ENCODE results near the gene SPNS2. TPM values are rescaled to one million over a fixed set of nuclear protein-coding genes. Genes with fewer than 3 reads are reported as not detected.

The SPNS2 gene
- total and polyA plus RNA-seq, 2 of the 8 experiments (the other 6 are each of a cell fraction or from before 2014, with no cell fraction given) = 1.2 to 1.5 TPM

GRCh38 chr17:4478318-4478830 is 20.3 kb upstream of the SPNS2 start:
- Histone ChIP-seq H2AK5ac (ENCODE audit: low read depth, low read length) (no peak overlapping the region), H3K23me2 (ENCODE audit: low read depth, low read length) (no peaks in the 10 kb centered on the region), H2BK20ac (ENCODE audit: low read length) (no peak overlapping the region), H3K23ac (ENCODE audit: insufficient read length) (no peak overlapping the region), H3K4ac (replicated peaks; ENCODE audit: insufficient read length, low read depth, low read length) (no peak overlapping the region), H3K14ac (ENCODE audit: insufficient read length) (no peak overlapping the region), H3K4me3 (ENCODE audit: extremely low read depth in 1 of 4, insufficient read depth in 2 of 4, low read depth in 3 of 4, low read length in 4 of 4) (no peak overlapping the region), H4K91ac (replicated peaks; ENCODE audit: insufficient read length, low read length) (no peak overlapping the region), H3K9ac (replicated peaks in 1 of 4; ENCODE audit: extremely low read depth in 1 of 4, low read depth in 3 of 4, low read length in 3 of 4) (no peak overlapping the region), H2BK120ac (replicated peaks; ENCODE audit: low read depth, low read length) (no peak overlapping the region), H3K18ac (ENCODE audit: extremely low read depth, low read length) (no peak overlapping the region), H2BK5ac (ENCODE audit: low read depth, low read length) (no peak overlapping the region), H4K8ac (ENCODE audit: extremely low read depth, insufficient read depth, low read length) (no peak overlapping the region), H3K36me3 (ENCODE audit: control insufficient read depth in 2 of 4, insufficient read depth in 4 of 4, low read length in 3 of 4) (no peaks in the 10 kb centered on the region), H2AFZ (ENCODE audit: low read length) (no peak overlapping the region), H3K4me2 (ENCODE audit: insufficient read depth in 1 of 2, low read depth in 2 of 2, low read length in 2 of 2) (no peak overlapping the region), H4K20me1 (replicated peaks in 1 of 2; ENCODE audit: control insufficient read depth in 1 of 2, insufficient read depth in 2 of 2, low read length in 2 of 2) (no peaks in the 10 kb centered on the region), H3K9me3 (ENCODE audit: insufficient read depth in 2 of 2, low read depth in 1 of 2, low read length in 1 of 2) (no peaks in the 10 kb centered on the region), H3K79me2 (ENCODE audit: control insufficient read depth in 1 of 2, insufficient read depth in 2 of 2, low read length in 2 of 2) (no peaks in the 10 kb centered on the region), H3K27ac (ENCODE audit: low read depth, low read length) (no peak overlapping the region), H2BK12ac (ENCODE audit: low read depth, low read length) (no peak overlapping the region), H4K5ac (ENCODE audit: insufficient read length, low read depth, low read length) (no peak overlapping the region), H3K79me1 (ENCODE audit: low read depth, low read length) (no peaks in the 10 kb centered on the region), H3K4me1 (replicated peaks in 1 of 4; ENCODE audit: control insufficient read depth in 3 of 4, insufficient read depth in 4 of 4, low read length in 3 of 4) (peaks cover 0 to 13% (median 6%) of the 10 kb centered on the region in 4 experiments; a peak in 4 of 7 replicates), H3K56ac (replicated peaks; ENCODE audit: insufficient read length, low read depth, low read length) (no peak overlapping the region), H2BK15ac (ENCODE audit: low read length) (no peak overlapping the region), H3K27me3 (replicated peaks in 1 of 4; ENCODE audit: control insufficient read depth in 3 of 4, extremely low read depth in 1 of 4, insufficient read depth in 3 of 4, low read length in 3 of 4) (no peaks in the 10 kb centered on the region)
- WGBS, 2 experiments (ENCODE audit: extremely low coverage in 1 of 2, insufficient coverage in 1 of 2, insufficient read length in 1 of 2, insufficient replicate concordance in 2 of 2, low coverage in 1 of 2, low lambda C conversion rate in 2 of 2, missing lambda C conversion rate in 1 of 2) = 90% methylated on average over 11 of the region's 11 CpGs; no CpG with 5 or more reads in 1 of the 2 experiments
- ChIA-PET POLR2A (ENCODE audit: partially characterized antibody) (no interaction called here), CTCF (ENCODE audit: partially characterized antibody) (interaction anchor here (0.9 to 1.5 kb wide), 3 partner anchors 55 to 89 kb away, joined by 3 to 4 read pairs (median 4); no protein-coding TSS in a partner anchor)
- no peak for TF ChIP-seq BACH1 (IDR thresholded peaks at IDR 0.05; ENCODE audit: low read length)
- no peak for TF ChIP-seq ZNF274 (IDR thresholded peaks at IDR 0.05; ENCODE audit: borderline replicate concordance, extremely low read depth, low read length)
- no peak for TF ChIP-seq PHF8 (conservative IDR thresholded peaks at IDR 0.05; ENCODE audit: low read depth, low read length)
- no peak for TF ChIP-seq BCL11A (IDR thresholded peaks at IDR 0.05; ENCODE audit: low read depth in 2 of 2, low read length in 2 of 2)
- no peak for TF ChIP-seq CTBP2 (IDR thresholded peaks at IDR 0.05; ENCODE audit: borderline replicate concordance, insufficient read depth, insufficient read length, low read length)
- TF ChIP-seq RFX5 (IDR thresholded peaks at IDR 0.05; ENCODE audit: borderline replicate concordance, low read depth, low read length) = no peak
- no peak for TF ChIP-seq EZH2 (IDR thresholded peaks at IDR 0.05; ENCODE audit: low read depth, low read length, severe bottlenecking)
- no peak for TF ChIP-seq TAF7 (optimal IDR thresholded peaks at IDR 0.05; ENCODE audit: borderline replicate concordance, low read depth, low read length)
- TF ChIP-seq EP300 (IDR thresholded peaks at IDR 0.05; ENCODE audit: borderline replicate concordance in 1 of 2, low read depth in 2 of 2, low read length in 2 of 2) = no peak
- TF ChIP-seq CEBPB (IDR thresholded peaks at IDR 0.05; ENCODE audit: low read depth, low read length) = no peak
- no peak for TF ChIP-seq GTF2F1 (IDR thresholded peaks at IDR 0.05; ENCODE audit: borderline replicate concordance, low read depth, low read length)
- TF ChIP-seq CBX8 (IDR thresholded peaks at IDR 0.05; ENCODE audit: borderline replicate concordance, low read depth, low read length) = no peak
- FAIRE-seq (no peak), DNase-seq (ENCODE audit: low read depth in 1 of 2, low spot score in 2 of 2) (no peak)
